OCI-M2 (cell line): Measurements from ENCODE around the gene ZNF516.

Source experiments
- DNase-seq: peaks from one replicate; lab custom pipeline; 2025; ENCODE audit not compliant: unreplicated experiment; lab: John Stamatoyannopoulos, UW

ZNF516 gene

GRCh38 chr18:76404345-76404831 is 90.7 kb downstream of the ZNF516 start:
- no peak for DNase-seq

DNA sequence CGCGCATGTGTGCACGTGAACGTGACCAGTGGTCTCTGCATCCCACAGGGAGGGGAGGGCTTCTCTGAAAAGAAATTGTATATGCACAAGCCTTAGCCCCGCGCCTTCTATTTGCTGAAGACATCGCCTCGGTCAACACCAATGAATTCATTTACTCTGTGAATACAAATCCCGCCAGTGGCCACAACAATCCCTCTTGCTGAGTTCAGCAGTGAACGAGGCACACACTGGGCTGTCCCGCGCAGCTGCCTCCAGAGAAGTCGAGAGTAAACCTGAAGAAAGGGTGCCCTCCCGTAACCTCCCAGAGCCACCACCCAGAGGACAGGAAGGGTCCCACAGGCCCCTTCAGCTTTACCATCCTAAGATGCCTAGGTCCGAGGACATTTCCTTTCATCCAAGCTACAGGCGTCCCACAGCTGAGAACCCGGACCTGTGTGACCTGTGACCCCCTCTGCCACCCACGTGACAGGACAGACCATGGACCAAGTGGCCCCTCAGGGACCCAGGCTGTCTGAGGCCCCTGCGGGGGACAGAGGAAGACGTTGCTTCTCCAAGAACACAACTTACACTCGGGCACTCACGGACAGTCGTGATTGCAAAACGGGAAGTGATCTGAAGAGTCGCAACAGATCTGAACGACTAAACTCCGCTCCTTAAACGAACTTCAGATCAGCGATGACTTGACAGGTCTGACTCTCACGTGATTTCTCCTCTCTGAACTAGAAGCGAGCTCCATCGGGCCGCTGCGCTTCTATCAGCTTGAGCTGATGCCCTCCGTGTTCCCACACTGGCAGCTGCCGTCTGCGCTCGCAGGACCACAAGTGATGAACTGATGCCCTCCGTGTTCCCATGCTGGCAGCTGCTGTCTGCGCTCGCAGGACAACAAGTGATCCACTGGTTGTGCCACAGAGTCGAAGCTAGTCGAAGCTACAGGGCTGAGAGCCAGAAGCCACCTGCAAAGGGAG is 92.7 kb downstream of the ZNF516 start:
- DNase-seq = no peak

DNA sequence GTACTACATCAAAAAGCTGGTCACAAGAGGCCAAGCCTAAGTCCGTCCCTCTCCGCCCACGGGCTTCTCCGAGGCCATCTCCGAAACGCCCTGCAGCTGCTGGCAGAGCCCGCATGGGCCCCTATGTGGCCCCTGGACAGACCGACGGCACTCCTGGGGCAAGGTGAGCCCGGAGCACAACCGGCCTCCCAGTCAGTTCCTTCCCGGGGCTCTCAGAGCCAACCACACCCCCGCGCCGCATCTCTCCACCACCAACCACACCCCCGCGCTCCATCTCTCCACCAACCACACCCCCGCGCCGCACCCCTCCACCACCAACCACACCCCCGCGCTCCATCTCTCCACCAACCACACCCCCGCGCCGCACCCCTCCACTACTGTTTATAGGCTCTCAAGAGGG is 93.5 kb downstream of the ZNF516 start:
- no peak for DNase-seq

- no peak for DNase-seq
Observed at GRCh38 chr18:76399613-76400391, 95.2 kb downstream of the ZNF516 start.

DNA sequence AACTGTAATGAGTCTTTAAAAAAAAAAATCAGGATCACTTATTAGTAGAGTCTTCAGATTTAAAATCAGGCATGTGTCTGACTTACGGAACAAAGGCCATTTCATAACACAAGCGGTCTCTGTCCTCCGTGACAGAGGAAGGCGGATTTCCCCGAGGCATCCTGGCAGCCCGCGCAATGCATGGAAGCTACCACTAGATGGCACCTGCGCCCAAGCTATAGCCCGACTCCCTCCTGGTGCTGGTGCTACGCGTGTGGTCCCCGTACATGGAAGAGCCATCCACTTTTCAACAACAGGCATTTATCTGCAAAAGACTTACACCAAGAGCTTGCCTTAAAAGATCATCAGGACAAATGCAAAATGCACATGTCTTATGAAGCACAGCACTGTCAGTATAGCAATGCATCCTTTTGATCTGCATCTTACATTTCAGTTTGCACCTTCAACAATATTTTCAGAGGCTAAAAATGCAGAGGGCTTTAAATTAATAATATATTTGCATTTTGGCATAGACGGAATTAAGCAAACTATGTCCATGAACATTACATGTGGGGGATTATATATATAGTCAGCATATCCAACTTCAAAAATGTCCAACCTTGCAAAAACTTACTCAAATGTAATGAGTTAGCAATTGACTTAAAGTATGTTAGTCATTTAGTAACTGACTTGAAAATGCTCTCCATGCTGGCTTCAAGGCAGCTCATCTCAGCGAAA is 96.0 kb downstream of the ZNF516 start:
- peak; percentile 24 for DNase-seq

GRCh38 chr18:76398295-76398694 is 96.7 kb downstream of the ZNF516 start:
- no peak for DNase-seq

- DNase-seq = no peak
Observed at GRCh38 chr18:76397631-76398030, 97.4 kb downstream of the ZNF516 start.

DNA sequence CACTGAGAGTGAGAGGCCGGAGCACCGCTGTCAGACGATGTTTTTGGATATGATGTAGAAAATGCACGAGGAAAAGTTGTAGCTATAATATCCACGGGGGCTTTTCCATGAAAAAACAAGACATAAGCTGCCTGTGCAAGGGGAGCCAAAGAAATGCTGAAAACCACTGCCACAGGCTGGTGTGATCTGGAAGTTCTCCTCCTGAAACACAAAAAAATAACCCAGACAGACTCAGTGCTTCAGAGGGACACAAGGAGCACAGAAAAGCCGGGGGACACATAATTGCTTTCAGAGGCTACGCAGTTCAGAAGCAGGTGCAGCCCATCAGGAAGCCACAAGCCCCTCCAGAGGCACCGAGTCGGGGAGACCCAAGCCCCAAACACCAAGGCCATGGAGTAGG is 98.2 kb downstream of the ZNF516 start:
- no peak for DNase-seq

DNA sequence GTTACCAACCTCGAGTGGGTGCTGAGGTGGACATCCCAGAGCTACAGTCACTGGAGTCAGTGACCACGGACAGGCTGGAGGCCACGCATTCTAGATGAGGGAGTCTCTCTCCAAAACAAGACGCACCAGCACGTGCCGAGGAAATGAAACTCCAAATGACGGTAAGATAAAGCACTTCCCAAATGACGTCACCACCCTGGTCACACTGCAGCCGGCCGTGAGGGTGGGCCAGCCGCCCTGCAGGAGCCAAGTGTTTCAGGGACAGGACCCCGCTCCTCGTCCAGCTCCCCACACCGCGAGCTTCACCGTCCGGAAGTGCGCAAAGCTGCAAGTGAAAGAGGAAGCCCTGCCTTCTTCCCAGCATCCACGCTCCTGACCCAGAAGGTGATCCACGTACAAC is 99.4 kb downstream of the ZNF516 start:
- DNase-seq = no peak

GRCh38 chr18:76394780-76395476 is 100.1 kb downstream of the ZNF516 start:
- no peak for DNase-seq

DNA sequence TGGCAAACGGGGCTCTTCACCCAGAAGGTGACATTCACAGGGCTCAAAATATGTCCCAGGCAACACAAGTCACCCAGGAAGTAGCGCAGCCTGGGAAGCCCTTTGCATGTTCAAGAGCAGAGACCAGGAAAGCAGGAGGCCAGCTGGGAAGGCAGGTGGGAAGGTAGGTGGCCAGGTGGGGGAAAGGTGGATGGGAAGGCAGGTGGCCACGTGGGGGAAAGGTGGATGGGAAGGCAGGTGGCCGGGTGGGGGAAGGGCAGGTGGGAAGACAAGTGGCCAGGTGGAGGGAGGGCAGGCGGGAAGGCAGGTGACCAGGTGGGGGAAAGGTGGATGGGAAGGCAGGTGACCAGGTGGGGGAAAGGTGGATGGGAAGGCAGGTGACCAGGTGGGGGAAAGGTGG is 102.7 kb downstream of the ZNF516 start:
- no peak for DNase-seq

GRCh38 chr18:76391746-76392145 is 103.3 kb downstream of the ZNF516 start:
- no peak for DNase-seq

DNA sequence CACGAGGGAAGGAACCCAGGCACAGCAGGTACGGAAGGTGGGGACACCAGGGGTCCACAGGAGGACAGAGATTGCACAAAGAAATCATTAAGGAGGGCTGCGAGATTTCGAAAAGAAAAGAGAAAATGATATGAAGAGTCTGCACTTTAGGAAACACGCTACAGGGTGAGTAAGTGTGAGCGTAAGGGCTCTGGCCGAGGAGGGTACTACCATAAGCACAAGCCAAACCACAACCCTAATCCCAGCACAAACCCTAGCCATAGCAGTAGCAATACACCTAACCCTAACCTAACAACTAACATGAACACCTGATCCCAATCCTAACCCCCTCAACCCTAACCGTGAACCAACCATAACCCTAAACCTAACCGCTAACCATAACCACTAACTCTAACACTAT is 104.0 kb downstream of the ZNF516 start:
- no peak for DNase-seq

- no peak for DNase-seq
Observed at GRCh38 chr18:76390452-76391035, 104.5 kb downstream of the ZNF516 start.

- no peak for DNase-seq
Observed at GRCh38 chr18:76389716-76390115, 105.3 kb downstream of the ZNF516 start.

GRCh38 chr18:76388891-76389423 is 106.1 kb downstream of the ZNF516 start:
- no peak for DNase-seq

DNA sequence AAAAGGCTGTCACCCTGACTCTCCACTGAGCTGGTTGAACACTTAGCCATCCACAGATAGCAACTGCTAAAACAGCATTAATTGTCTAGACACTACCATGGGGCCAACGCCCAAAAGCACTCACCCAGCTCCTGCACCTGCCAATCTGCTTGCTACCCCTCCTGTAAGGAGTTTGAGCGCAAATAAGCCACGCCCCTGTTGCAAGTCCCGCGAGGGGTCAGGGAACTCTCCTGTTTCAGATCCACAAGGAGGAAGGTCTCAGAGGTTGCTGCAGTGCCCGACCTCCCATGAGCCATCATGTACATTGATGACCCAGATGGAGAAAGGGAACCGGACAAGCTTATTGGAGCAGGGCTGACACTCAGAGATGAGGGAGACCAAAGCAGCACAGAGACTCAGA is 106.8 kb downstream of the ZNF516 start:
- DNase-seq = no peak

DNA sequence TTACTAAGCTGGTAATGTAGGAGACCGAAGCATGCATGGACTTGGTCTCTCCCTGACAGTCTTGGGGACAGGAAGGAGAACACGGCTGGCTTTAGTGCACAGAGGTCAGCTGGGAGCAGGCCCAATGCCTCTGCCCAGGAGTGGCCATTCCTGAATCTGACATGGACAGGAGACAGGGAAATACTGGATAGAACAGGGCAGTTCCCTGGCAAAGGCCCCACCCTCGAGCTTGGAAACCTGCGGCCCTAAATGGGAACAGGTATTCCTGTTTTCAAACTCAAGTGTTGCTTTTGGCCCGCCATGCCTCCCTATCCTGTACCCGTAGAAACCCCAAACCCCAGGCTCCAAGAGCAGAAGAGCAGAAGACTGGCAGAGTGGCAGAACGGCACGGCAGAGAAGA is 107.4 kb downstream of the ZNF516 start:
- DNase-seq = no peak

DNA sequence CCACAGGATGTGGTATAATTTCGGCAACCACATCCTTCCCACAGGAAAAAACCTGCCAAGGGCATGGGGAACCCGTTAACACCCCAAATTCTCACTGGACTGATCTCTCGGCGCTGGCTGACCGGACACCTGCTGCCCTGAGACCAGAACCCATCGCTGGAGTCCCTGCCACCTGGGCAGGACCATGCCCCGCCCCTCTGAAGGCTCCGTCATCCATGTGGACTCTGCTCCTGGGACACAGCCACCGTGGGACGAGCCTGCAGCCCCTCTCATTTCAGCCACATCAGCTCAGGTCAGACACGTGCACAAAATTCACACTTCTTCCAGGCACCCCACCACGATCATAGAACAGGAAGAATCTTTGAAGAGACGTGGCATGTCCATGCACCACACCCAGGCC is 108.2 kb downstream of the ZNF516 start:
- DNase-seq = no peak

DNA sequence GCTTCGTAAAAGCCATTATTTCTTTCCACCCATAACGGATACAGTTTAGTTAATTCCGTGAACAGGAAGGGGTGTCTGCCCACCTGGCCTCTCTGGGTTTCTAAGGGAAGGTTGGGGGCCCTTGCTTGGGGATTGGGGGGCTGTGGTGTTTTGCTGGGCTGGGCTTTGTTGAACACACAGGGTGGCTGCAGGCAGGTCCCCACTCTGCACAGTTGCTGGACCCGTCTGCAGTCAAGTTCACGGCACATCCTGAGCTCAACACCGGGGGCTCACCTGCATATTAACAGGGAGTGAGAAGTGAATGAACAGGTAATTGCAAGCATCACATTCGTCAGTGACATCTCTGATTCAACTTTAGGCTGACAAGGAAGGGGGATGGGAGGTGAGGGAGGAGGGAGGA is 109.0 kb downstream of the ZNF516 start:
- DNase-seq = no peak
